Fibroblast of mammary gland (primary cell): ENCODE results near the gene ARHGAP22.

Source experiments
- DNase-seq: peaks from one replicate; pipeline ENCODE4 v3.0.0-alpha.2; 2010; ENCODE audit warnings: low read depth
- H3K4me3 ChIP-seq: 2 replicates; pipeline ENCODE4 v1.5.1; 2011; ENCODE audit warnings: low read depth, mild to moderate bottlenecking, low read length, moderate library complexity; ENCODE audit not compliant: control insufficient read depth
- CTCF ChIP-seq: conservative IDR thresholded peaks from 2 replicates; pipeline ENCODE4 v1.5.1; 2011; ENCODE audit warnings: low read depth, low read length, inconsistent platforms; ENCODE audit not compliant: control insufficient read depth, insufficient read depth

Gene ARHGAP22

DNA sequence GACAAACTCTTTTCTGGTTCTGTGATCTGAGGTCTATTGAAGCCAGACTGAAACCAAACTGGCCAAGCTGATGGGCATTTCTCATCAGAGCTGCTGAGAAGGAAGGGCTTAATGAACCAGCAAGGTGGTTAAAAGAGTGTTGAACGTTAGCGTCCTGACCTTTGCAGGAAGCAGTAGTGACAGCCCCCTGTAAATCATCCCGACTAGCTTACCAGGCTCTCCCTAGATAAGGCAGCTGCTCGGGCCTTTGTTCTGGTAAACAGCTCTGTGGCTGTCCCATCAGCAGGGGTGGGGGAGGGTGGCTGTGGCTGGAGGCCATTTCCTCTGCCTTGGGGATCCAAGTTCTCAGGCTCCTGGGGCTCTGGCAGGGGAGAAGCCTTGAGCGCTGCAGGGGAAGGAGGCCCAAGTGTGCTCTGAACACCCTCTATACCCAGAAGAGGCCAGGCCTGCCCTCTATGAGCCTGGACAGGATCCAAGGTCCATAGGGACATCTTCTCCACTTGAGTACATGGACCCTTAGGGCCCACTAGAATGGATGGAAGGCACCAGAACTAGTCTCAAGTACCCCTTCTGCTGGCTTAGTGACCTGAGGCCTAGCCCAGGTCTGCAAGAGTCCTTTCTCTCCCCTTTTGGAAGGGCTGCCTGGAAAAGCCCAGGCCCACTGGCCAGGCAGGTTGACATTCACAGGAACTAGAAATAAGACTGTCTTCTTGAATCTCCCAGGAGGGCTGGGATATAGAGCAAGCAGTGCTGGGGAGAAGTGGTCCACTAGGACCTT is 134.6 kb downstream of the ARHGAP22 start:
- no peak for DNase-seq
- no peak for TF ChIP-seq CTCF
- H3K4me3 ChIP-seq, result no peak overlapping the region

- no peak for DNase-seq
- no peak overlapping the region for H3K4me3 ChIP-seq
- no peak for TF ChIP-seq CTCF
Measured at GRCh38 chr10:48469516-48470020, 135.3 kb downstream of the ARHGAP22 start.

DNA sequence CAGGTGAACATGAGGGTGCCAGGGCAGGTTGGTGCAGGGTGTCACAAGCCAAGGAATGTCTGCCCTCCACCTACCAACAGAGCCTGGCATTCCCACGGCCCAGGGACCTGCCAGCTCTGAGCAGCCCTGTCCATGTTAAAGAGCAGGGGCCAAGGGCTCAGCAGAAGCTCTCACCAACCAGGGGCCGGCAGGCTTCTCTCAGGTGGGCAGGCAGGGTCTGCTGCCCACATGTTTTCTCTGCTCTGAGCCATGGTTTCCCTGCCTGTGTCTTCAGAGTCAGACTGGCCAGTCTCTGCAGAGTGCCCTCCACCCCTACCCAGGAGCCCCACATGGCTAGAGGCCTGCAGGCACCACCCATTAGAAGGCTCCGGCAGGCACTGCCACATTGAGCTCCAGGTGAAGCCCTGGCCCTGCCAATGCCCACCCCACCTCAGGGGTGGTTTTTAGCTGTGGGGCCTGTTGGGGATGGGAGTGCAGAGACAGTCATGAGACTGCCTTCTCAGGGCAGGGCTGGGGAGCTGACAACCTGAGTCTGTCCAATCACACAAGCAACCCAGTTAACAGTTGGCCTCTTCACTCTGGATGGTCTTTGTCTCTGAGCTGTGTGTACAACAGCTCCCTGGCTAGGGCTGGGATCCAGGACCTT is 135.9 kb downstream of the ARHGAP22 start:
- no peak for TF ChIP-seq CTCF
- DNase-seq, result no peak

DNA sequence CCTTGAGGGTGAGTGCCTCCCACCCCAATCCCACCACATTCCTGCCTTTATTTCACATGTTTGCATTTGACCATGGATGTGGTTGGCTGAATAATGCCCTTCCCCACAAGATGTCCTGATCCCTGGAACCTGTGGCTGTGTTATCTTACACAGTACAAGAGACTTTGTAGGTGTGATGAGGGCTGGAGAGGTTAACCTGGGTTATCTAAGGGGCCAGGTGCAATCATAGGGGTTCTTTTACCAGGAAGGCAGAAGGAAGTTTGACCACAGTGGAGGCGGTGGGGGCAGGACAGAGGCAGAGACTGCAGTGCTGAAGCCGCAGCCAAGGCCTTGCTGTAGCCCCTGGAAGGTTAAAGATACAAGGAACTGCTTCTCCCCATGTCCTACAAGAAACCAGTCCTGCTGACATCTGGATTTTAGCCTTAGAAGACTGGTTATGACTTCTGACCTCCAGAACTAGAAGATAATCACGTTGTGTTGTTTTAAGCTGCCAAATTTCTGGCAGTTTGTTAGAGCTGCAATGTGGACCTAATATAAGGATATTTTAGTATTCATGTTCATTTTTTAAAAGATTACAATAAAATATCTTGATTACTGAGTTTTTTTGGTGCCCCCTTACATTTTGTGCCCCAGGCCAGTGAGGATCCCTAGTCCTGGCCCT is 136.6 kb downstream of the ARHGAP22 start:
- TF ChIP-seq CTCF, result no peak
- no peak for DNase-seq

More for the DNA sequence above, 135.9 kb downstream of the ARHGAP22 start:
- H3K4me3 ChIP-seq, result no peak overlapping the region

GRCh38 chr10:48467669-48468068 is 137.2 kb downstream of the ARHGAP22 start:
- no peak for TF ChIP-seq CTCF
- no peak overlapping the region for H3K4me3 ChIP-seq
- DNase-seq, result no peak

More for the DNA sequence above, 136.6 kb downstream of the ARHGAP22 start:
- H3K4me3 ChIP-seq, result no peak overlapping the region

GRCh38 chr10:48466611-48467240 is 138.1 kb downstream of the ARHGAP22 start:
- no peak for TF ChIP-seq CTCF
- DNase-seq, result no peak
- no peak overlapping the region for H3K4me3 ChIP-seq
